ENCODE results near the gene STX11.

STX11 gene

DNA sequence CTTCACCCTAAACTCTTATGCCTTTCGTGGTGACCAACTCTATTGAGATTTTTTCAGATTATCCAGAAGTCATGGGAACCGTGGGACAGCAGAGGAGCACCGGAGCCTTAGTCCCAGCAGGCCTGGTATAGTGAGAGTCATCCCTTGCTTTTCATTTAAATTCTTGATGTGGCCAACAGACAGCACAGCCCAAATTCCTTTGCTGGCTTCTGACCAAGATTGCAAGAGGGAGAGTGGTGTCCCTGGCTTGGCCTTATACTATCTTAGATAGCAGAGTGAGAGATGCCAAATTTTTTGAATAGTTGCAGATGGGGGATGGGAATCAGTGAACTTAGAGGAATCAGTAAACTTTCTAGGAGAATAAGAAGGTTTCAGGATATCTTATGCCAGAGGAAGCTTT lies 7.8 kb downstream of the STX11 start:
- H3K27ac ChIP-seq (replicated peaks), result no peak overlapping the region
- TF ChIP-seq, protein P1, sequence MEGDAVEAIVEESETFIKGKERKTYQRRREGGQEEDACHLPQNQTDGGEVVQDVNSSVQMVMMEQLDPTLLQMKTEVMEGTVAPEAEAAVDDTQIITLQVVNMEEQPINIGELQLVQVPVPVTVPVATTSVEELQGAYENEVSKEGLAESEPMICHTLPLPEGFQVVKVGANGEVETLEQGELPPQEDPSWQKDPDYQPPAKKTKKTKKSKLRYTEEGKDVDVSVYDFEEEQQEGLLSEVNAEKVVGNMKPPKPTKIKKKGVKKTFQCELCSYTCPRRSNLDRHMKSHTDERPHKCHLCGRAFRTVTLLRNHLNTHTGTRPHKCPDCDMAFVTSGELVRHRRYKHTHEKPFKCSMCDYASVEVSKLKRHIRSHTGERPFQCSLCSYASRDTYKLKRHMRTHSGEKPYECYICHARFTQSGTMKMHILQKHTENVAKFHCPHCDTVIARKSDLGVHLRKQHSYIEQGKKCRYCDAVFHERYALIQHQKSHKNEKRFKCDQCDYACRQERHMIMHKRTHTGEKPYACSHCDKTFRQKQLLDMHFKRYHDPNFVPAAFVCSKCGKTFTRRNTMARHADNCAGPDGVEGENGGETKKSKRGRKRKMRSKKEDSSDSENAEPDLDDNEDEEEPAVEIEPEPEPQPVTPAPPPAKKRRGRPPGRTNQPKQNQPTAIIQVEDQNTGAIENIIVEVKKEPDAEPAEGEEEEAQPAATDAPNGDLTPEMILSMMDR (IDR thresholded peaks at IDR 0.05; ENCODE audit: insufficient read depth, low read length), result no peak
- TF ChIP-seq GABPA (IDR thresholded peaks at IDR 0.05; ENCODE audit: low read depth) (no peak), POLR2AphosphoS5 (IDR thresholded peaks at IDR 0.05; ENCODE audit: low read depth) (no peak), SPI1 (IDR thresholded peaks at IDR 0.05; ENCODE audit: borderline replicate concordance, low read depth) (no peak)
- TF ChIP-seq, protein P2, sequence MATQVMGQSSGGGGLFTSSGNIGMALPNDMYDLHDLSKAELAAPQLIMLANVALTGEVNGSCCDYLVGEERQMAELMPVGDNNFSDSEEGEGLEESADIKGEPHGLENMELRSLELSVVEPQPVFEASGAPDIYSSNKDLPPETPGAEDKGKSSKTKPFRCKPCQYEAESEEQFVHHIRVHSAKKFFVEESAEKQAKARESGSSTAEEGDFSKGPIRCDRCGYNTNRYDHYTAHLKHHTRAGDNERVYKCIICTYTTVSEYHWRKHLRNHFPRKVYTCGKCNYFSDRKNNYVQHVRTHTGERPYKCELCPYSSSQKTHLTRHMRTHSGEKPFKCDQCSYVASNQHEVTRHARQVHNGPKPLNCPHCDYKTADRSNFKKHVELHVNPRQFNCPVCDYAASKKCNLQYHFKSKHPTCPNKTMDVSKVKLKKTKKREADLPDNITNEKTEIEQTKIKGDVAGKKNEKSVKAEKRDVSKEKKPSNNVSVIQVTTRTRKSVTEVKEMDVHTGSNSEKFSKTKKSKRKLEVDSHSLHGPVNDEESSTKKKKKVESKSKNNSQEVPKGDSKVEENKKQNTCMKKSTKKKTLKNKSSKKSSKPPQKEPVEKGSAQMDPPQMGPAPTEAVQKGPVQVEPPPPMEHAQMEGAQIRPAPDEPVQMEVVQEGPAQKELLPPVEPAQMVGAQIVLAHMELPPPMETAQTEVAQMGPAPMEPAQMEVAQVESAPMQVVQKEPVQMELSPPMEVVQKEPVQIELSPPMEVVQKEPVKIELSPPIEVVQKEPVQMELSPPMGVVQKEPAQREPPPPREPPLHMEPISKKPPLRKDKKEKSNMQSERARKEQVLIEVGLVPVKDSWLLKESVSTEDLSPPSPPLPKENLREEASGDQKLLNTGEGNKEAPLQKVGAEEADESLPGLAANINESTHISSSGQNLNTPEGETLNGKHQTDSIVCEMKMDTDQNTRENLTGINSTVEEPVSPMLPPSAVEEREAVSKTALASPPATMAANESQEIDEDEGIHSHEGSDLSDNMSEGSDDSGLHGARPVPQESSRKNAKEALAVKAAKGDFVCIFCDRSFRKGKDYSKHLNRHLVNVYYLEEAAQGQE (IDR thresholded peaks at IDR 0.05; ENCODE audit: insufficient replicate concordance, low read depth), result no peak
- H3K4me3 ChIP-seq (replicated peaks; ENCODE audit: insufficient read depth, low read length), result no peak overlapping the region
- H3K27me3 ChIP-seq (ENCODE audit: insufficient read depth, poor library complexity, severe bottlenecking), result no peaks in the 10 kb centered on the region
- DNase-seq (ENCODE audit: low read depth in 1 of 2, low spot score in 1 of 2), result no peak

DNA sequence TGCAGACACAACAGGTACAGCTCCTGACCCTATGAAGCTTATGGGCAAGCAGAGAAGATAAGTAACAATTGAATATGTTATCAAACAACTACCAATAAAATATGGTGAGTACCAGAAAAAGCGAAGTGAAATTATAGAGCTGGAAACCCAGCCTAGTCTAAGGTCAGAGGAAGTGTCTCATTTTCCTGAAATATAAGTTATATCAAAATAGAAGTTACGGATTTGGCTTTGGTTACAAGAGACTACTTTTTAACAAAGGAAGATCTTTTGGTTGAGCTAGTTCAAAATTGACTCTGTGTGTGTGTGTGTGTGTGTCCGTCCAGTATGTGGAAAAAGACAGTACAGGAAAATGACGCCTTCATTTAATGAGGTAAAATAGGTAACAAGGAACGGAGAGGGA lies 8.9 kb downstream of the STX11 start:
- Histone ChIP-seq H3K27ac (replicated peaks) (no peak overlapping the region), H3K27me3 (ENCODE audit: insufficient read depth, poor library complexity, severe bottlenecking) (no peaks in the 10 kb centered on the region), H3K4me3 (replicated peaks; ENCODE audit: insufficient read depth, low read length) (no peak overlapping the region)
- DNase-seq (ENCODE audit: low read depth in 1 of 2, low spot score in 1 of 2), result no peak
- TF ChIP-seq, protein P1 (IDR thresholded peaks at IDR 0.05; ENCODE audit: insufficient read depth, low read length), result no peak
- TF ChIP-seq POLR2AphosphoS5 (IDR thresholded peaks at IDR 0.05; ENCODE audit: low read depth) (no peak), SPI1 (IDR thresholded peaks at IDR 0.05; ENCODE audit: borderline replicate concordance, low read depth) (no peak), GABPA (IDR thresholded peaks at IDR 0.05; ENCODE audit: low read depth) (no peak)
- TF ChIP-seq, protein P2 (IDR thresholded peaks at IDR 0.05; ENCODE audit: insufficient replicate concordance, low read depth), result no peak

DNA sequence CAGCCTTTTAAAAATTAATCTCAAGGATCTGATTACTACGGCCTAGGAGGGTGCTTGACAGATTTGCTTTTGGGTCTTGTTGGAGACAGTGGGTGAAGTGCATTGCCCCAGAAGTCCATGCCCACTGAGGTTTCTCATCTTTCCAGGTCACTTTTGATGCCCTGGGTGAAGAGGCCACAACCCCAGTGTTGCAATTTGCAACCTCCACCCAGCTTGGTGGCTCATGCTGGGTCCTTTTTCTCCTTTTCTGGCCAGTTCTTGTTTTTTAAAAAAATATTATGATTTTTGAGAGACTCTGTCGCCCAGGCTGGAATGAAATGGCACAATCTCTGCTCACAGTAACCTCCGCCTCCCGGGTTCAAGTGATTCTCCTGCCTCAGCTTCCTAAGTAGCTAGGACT lies 9.4 kb downstream of the STX11 start:
- no peak for DNase-seq (ENCODE audit: low read depth in 1 of 2, low spot score in 1 of 2)
- Histone ChIP-seq H3K27me3 (ENCODE audit: insufficient read depth, poor library complexity, severe bottlenecking) (no peaks in the 10 kb centered on the region), H3K27ac (replicated peaks) (no peak overlapping the region), H3K4me3 (replicated peaks; ENCODE audit: insufficient read depth, low read length) (no peak overlapping the region)
- TF ChIP-seq, protein P1 (IDR thresholded peaks at IDR 0.05; ENCODE audit: insufficient read depth, low read length), result no peak
- TF ChIP-seq SPI1 (IDR thresholded peaks at IDR 0.05; ENCODE audit: borderline replicate concordance, low read depth) (no peak), POLR2AphosphoS5 (IDR thresholded peaks at IDR 0.05; ENCODE audit: low read depth) (no peak), GABPA (IDR thresholded peaks at IDR 0.05; ENCODE audit: low read depth) (no peak)
- TF ChIP-seq, protein P2 (IDR thresholded peaks at IDR 0.05; ENCODE audit: insufficient replicate concordance, low read depth), result no peak

All from HL-60 (cell line).